Endothelial cell of umbilical vein (primary cell): ENCODE results near the gene NPVF.

Source experiments
- FOS ChIP-seq: IDR thresholded peaks from 2 replicates; pipeline ENCODE4 v1.6.1; 2011; ENCODE audit warnings: mild to moderate bottlenecking, low read length, moderate library complexity, borderline replicate concordance; ENCODE audit not compliant: insufficient read depth
- POLR2AphosphoS5 ChIP-seq: IDR thresholded peaks from 2 replicates; pipeline ENCODE4 v1.6.1; 2012; ENCODE audit warnings: low read depth, mild to moderate bottlenecking, control low read depth, low read length, moderate library complexity; ENCODE audit not compliant: insufficient read depth

DNA sequence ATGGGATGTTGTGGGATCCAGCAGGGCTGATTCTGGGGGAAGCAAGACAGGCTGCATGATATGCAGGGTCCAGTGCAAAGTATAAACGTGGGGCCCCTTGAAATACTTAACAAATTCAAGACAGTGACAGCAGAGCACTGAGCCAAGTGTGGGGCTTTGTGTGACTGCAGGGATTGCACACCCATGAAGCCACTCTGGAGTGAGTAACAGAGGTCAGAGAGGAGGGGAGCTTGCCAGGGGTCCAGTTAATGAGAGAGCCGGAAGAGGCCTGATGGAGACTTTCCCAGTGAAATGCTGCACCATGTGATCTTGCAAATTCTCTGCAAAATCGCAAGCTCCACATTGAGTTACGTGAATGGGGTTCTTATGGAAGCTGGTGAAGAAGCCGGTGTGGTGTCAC, 5.6 kb downstream of the NPVF start:
- TF ChIP-seq FOS (no peak), POLR2AphosphoS5 (no peak)
